Hematopoietic multipotent progenitor cell treated with erythropoietin and hydrocortisone succinate and interleukin-3 and kit ligand, for 6 days (in vitro differentiated cells): ENCODE results near the gene RTP4.

ENCODE experiments used
- DNase-seq: peaks from one replicate; pipeline ENCODE4 v3.0.0-alpha.2; 2015

Gene RTP4, protein sequence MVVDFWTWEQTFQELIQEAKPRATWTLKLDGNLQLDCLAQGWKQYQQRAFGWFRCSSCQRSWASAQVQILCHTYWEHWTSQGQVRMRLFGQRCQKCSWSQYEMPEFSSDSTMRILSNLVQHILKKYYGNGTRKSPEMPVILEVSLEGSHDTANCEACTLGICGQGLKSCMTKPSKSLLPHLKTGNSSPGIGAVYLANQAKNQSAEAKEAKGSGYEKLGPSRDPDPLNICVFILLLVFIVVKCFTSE

DNA sequence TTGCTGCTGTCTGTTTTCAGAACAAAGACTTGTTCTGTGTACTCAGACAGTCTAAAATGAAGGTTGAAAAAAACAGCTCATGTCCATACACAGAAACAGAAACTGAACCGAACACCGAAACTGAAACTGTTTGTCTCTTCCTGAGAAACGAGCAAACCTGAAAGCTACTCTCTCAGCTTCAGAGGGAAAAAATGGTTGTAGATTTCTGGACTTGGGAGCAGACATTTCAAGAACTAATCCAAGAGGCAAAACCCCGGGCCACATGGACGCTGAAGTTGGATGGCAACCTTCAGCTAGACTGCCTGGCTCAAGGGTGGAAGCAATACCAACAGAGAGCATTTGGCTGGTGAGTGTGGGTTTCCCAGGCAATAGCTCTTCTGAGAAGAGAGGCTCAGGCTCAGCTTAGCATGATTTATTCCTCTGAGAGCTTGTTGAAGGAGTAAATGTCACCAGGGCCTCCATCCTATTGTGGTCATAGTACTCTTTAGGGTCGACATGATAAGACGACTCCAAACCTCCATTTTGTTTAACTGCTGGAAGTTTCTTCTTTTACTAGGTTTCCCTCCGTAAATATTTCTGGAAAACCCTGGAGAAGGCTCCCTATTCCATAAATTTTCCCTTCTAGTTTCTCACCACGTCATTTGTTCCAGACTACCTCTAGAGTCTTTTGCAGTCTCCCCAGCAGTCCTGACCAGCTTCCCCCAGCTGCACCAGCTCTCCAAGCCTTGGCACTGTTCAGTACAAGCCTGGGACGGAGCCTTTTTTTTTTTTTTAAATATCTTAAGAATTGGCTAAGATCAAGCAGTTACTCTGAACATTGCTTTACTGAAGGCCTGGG is at the start of gene RTP4:
RTP4 (plus strand) TSS at position 135 of the 838 bp plus-strand sequence; CDS start at position 192, 57 bp downstream.
- peak; percentile 59 for DNase-seq

DNA sequence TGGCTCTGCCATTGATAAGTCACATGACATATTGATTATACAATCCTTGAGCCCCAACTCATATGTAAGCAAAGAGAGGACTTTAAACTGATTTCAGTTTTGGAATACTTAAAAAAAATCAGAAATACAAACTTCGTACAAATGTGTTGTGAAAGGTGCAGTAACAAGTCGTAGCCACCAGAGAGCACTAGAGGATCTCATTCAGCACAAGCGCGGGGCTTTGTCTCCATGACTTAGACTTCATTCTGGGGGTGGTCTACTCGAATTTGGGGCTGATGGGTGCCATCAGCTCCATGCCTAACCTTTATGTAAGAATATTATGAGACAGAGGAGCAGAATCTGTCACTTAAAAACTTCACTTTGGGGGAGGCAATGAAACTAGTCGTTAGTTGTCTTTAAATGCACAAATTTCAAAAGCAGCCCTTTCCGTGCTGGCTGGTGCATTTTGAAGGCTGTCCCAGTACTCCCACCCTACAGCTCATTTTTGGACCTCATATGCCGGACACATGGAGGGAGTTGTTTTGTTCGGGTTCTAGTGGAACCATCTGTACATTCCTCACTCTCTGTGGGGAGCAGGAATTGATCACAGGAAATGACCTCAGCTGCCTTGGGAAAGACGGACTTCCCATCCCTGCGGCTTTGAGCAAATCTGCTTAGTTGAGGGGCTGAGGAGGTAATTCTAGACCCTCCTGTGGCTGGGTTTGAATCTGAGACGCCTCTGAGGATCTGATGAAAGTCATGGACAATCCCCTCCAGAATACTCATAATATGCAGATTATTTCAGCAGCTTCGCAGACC is 49.2 kb upstream of the RTP4 start:
- DNase-seq: peak; percentile 78

GRCh38 chr3:187319699-187320302 is 48.4 kb upstream of the RTP4 start:
- DNase-seq: peak; percentile 74

- DNase-seq: no peak
Observed at GRCh38 chr3:187321766-187322165, 46.4 kb upstream of the RTP4 start.

- no peak for DNase-seq
Observed at GRCh38 chr3:187322291-187322690, 45.9 kb upstream of the RTP4 start.

DNA sequence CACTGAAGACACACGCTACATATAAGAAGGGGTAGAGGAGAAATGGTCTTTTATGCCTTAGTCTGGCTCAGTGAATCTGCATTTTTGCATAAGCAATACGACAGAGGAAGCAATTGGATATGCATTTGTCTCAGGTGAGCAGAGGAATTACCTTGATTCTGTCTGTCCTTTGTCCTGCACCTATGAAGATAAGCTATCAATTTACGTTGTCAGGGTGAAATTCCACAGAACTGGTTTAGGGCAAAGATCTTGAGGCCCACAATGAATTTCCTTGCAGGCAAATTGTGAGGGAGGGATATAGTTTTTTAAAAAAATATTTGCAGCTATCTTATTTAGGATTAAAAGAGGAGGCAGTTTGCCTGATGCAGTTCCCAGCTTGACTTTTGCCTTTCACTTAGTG is 45.1 kb upstream of the RTP4 start:
- no peak for DNase-seq

DNA sequence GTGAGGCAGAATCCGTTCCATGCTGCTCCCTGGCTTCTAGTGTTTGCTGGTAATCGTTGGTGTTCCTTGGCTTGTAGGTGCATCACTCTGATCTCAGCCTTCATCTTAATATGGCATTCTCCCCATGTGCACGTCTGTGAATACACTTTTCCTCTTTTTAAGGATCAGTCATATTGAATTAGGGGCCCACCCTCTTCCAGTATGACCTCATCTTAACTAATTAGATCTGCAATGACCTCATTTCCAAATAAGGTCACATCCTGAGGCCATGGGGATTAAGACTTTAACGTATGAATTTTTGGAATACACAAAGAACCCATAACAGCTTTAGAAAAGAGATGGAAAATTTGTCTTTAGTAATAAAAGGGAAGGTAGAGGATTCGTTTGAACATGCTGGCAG is 42.6 kb upstream of the RTP4 start:
- DNase-seq: no peak

GRCh38 chr3:187327845-187328244 is 40.3 kb upstream of the RTP4 start:
- peak; percentile 6 for DNase-seq

- DNase-seq: no peak
Observed at GRCh38 chr3:187328691-187329090, 39.5 kb upstream of the RTP4 start.

DNA sequence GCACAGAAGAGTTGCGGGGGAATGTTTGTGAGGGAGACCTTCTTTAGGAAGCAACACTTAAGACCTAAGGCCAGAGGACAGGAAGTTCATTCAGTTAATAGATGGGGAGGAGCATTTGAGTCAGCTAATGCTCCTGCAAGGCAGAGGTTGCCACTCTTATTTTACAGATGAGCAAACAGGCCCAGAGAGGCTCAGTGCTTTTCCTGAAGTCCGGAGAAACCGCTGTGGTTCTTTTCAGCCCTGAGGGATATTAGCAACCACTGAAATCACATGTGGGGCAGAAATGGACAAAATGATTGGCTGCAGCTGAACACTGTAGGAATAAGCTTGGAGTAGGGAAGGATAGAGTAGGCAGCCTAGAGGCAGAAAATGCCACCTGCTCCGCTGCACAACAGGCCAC is 33.3 kb upstream of the RTP4 start:
- no peak for DNase-seq

DNA sequence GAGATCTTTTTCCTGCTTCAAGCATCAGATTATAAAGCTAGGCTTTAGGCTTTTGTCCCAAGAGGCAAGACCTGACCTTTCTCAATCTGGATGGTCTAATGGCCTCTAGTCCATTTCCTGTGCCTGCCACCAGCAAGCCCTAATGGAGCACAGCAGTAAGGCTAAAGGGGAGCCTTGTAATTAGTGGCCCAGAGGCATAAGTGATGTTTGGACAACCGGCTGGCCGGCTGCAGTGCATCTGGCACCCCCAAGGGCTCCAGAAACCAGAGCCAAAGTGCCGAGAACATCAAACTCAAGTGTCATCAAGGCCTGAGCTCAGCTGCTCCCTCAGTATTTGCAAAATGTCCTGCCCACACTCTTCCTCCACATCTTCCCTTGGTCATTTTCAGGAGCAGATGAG is 31.9 kb upstream of the RTP4 start:
- no peak for DNase-seq

GRCh38 chr3:187340578-187340977 is 27.6 kb upstream of the RTP4 start:
- DNase-seq: no peak

DNA sequence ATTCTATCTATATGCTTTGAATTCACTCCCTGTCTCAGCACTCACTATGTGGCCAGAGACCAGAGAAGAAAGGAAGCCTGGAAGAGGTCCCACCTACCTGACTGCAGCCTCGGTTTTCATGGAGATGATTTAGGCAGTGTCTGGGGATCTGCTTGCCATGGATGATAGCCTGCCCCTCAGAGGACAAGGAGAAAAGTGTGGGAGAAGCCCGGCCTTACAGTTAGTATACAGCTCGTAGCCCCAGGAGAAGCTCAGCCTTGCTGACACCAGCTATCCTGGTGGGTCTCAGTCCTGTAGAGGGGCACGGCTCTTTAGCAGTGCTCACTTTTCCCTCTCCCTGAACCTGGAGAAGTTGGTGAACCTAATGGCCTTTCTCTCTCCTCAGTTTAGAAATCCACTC is 25.9 kb upstream of the RTP4 start:
- no peak for DNase-seq

GRCh38 chr3:187343670-187344069 is 24.5 kb upstream of the RTP4 start:
- no peak for DNase-seq

GRCh38 chr3:187352581-187353575 is 15.3 kb upstream of the RTP4 start:
- no peak for DNase-seq

DNA sequence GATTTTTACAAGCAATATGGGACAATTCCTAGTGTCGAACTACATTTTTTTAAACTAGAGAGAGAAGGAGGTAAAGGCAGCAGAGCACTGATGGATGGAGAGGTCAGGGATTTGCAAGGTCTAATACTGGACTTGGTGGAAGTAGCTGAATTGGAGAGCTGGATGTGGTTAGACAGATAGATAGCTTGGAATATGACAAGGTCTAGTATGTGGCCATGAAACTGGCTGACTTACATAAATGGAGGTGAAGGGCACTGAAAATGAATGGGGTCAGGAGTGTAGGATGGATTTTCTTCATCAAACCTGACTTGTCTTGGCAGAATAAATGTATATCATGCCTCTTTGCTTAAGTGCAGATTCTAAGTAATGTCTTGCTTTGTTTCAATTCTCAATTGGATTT is 10.1 kb upstream of the RTP4 start:
- DNase-seq: no peak

DNA sequence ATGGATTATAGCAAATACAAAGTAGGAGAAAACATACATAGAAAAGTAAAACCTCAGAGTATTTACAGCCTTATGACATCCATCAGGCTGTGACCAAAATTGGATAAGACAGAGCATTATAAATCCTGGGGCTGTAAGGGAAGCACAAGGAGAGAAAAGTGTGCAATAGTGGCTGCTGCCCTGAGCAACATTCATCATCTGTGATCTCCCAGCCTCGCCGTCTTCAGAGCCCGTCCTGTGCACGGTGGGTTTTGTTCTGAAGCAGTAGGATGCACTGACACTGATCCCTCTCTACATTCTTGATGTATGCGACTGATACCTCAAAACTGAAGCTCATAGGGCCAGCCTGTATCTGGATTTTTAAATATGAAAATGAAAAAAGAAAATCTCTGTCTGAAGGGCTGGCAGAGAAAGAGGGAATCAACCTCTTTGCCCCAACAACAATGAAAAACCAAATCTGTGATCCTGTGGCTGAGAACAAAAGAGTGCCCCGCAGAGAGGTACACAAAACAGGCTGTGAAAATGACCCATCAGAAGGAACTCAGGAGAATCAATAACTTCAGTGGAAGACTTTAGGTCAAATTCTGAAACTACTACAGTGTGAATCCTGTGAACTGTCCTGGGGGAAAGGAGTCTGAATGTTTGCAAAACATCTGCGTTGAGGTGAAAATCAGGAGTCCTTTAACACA is 8.2 kb upstream of the RTP4 start:
- no peak for DNase-seq

- DNase-seq: no peak
Observed at GRCh38 chr3:187360596-187360995, 7.6 kb upstream of the RTP4 start.

GRCh38 chr3:187361835-187362234 is 6.3 kb upstream of the RTP4 start:
- no peak for DNase-seq

DNA sequence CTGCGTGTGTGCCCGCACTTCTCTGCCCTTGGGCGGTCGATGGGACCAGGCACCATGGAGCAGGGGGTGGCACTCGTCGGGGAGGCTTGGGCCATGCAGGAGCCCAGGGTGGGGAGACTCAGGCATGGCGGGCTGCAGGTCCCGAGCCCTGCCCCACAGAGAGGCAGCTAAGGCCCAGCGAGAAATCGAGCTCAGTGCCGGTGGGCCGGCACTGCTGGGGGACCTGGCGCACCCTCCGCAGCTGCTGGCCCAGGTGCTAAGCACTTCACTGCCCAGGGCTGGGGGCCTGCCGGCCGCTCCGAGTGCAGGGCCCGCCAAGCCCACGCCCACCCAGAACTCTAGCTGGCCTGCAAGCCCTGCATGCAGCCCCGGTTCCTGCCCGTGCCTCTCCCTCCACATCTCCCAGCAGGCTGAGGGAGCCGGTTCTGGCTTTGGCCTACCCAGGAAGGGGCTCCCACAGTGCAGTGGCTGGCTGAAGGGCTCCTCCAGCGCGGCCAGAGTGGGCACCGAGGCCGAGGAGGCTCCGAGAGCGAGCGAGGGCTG is 553 bp upstream of the RTP4 start:
- no peak for DNase-seq

- peak; percentile 24 for DNase-seq
Observed at GRCh38 chr3:187369089-187369447, 883 bp downstream of the RTP4 start.
